AG09309 (cell line): ENCODE results near the gene NDUFS2.
"Not testable (repeated sequence)": the region's sequence is repeated elsewhere in the genome, so short reads cannot be mapped to it uniquely, and the experiment has no call there.

Experiments used
- DNase-seq: peaks from one replicate; pipeline ENCODE4 v3.0.0-alpha.2; 2010; ENCODE audit warnings: low read depth
- H3K4me3 ChIP-seq: 2 replicates; pipeline ENCODE4 v1.5.1; 2011; ENCODE audit warnings: mild to moderate bottlenecking, low read depth, low read length, moderate library complexity; ENCODE audit not compliant: control insufficient read depth
- TF ChIP-seq, protein P1 (sequence below): IDR thresholded peaks from 2 replicates; pipeline ENCODE4 v1.5.1; 2011; ENCODE audit warnings: mild to moderate bottlenecking, low read depth, low read length, inconsistent platforms; ENCODE audit not compliant: insufficient read depth, control insufficient read depth; ENCODE audit errors: missing control alignments

Gene NDUFS2

DNA sequence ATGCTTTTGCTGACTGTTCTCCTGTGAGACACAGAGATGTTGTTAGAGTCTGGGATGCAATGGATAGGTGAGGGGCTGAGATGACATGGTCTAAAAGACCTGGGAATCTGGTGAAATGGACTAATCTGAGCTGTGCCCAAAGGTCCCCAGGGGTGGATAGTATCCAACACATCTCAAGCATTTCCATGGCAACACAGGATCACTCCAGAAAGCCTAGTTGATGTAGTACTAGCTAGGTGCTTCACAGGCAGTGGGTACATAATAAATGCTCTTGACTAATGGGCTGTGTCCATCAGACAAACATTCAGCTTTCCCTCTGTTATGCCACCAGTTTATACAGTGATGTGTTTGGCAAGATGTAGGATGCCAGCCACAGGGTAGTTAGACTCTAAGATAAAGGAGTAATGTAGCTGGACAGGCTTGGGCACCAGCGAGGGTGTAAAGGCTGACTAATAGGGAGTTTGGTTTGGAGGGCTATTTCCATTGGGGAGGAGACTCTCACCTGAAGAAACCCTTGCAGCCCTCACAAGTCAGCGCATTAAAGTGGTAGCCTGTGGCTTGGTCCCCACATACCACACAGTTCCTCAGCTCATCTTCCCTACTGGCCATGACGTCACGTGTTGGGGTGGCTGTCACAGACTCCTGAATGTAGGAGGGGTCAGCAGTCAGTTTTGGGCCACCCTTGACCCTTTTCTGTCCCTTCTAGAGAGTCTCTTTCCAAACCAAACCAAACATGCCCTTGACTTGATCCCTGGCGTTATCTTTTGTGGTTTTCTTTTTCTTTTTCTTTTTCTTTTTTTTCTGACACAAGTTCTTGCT lies 34.0 kb downstream of the NDUFS2 start:
- no peak overlapping the region for H3K4me3 ChIP-seq
- no peak for DNase-seq
- TF ChIP-seq, protein P1, sequence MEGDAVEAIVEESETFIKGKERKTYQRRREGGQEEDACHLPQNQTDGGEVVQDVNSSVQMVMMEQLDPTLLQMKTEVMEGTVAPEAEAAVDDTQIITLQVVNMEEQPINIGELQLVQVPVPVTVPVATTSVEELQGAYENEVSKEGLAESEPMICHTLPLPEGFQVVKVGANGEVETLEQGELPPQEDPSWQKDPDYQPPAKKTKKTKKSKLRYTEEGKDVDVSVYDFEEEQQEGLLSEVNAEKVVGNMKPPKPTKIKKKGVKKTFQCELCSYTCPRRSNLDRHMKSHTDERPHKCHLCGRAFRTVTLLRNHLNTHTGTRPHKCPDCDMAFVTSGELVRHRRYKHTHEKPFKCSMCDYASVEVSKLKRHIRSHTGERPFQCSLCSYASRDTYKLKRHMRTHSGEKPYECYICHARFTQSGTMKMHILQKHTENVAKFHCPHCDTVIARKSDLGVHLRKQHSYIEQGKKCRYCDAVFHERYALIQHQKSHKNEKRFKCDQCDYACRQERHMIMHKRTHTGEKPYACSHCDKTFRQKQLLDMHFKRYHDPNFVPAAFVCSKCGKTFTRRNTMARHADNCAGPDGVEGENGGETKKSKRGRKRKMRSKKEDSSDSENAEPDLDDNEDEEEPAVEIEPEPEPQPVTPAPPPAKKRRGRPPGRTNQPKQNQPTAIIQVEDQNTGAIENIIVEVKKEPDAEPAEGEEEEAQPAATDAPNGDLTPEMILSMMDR: no peak

DNA sequence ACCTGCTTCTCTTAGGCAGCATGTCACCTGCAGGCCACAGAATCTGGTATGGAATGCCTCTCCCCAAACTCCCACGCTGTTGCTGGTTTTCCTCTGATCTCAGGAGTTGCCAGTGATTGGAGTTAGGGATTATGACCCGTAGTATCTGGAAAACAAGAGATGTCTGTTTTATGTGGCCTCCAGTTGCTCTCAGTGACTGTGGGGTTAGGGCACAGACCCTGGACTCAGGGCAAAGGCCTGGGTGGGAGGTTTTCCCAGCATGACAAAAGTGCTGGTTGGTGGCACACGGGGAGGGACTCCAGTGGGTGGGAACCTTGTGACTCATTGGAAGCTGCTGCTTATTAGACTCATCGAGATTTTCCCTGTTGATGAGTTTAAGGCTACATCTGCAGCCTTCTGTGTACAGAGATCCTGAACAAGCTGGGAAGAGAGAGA lies 35.9 kb downstream of the NDUFS2 start, which contains the start of gene NR1I3:
Gene NR1I3, minus strand, starts transcription at position 165 of the 435 bp plus-strand sequence. CDS start 1,638 bp downstream, outside the sequence.
- DNase-seq: no peak
- TF ChIP-seq, protein P1: no peak

DNA sequence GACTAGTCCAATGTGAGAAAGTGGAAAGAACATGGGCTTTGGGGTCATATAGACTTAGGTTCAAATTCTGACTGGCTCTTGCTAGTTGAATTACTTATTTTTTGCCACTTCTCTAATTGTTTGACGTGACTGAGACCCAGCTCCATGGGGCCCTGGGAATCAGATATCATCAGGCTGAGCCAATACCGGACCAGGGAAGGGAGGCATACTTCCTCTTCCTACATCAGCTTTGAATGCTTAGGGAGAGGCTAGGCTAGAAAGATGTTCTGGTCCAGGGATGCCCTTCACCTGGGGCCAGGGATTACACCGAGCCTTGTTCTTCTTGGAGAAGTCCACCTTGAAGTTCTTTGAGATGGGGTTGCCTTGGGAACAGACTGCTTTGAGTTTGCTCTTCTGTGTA lies 39.5 kb downstream of the NDUFS2 start:
- TF ChIP-seq, protein P1: no peak
- H3K4me3 ChIP-seq: no peak overlapping the region
- no peak for DNase-seq

More for the DNA sequence above, 35.9 kb downstream of the NDUFS2 start, which contains the start of gene NR1I3:
- H3K4me3 ChIP-seq: no peak within 1 kb of the TSS

DNA sequence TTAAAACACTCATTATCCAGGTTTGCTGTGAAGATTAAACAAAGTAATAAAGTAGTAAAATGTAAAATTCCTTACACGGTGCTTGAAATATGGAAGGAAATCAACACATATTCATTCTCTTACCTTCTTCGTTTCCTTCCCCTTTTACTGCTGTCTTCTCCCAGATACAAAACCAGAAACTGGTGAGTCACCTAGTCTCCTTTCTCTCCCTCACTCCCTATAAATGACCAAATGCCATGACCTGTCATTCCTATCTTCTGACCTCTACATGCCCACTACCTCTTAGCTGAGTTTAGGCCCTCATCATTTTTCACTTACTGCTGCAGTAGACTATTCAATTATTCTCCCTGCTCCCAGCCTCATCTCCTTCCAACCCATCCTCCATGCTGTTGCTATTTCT lies 40.1 kb downstream of the NDUFS2 start:
- H3K4me3 ChIP-seq: no peak overlapping the region
- DNase-seq: no peak
- TF ChIP-seq, protein P1: no peak

DNA sequence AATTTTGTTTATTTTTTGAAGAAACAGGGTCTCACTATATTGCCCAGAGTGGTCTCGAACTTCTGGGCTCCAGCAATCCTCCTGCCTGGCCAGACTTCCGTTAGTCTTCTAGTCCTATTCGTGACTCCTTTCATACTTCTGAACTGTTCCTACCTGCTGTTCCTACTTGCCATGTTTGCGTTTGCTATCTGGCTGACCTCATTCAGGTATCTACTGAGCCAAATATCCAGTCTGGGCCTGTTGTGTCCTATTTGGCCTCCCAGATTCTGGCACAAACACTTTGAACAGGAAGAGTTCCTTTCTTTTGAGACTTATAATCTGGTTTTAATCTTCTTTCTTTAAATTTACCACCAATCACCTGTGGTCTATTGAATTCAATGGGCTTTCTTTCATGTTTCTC lies 42.7 kb downstream of the NDUFS2 start:
- TF ChIP-seq, protein P1: no peak
- no peak for DNase-seq
- no peak overlapping the region for H3K4me3 ChIP-seq

DNA sequence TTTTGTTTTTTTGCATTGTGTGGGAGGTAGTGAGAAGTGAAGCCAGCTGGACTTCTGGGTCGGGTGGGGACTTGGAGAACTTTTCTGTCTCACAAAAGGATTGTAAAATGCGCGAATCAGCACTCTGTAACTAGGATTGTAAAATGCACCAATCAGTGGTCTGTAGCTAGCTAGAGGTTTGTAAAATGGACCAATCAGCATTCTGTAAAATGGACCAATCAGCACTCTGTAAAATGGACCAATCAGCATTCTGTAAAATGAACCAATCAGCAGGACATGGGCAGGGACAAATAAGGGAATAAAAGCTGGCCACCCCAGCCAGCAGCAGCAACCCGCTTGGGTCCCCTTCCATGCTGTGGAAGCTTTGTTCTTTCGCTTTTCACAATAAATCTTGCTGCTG lies 47.9 kb downstream of the NDUFS2 start:
- H3K4me3 ChIP-seq, DNase-seq: not testable (repeated sequence)

DNA sequence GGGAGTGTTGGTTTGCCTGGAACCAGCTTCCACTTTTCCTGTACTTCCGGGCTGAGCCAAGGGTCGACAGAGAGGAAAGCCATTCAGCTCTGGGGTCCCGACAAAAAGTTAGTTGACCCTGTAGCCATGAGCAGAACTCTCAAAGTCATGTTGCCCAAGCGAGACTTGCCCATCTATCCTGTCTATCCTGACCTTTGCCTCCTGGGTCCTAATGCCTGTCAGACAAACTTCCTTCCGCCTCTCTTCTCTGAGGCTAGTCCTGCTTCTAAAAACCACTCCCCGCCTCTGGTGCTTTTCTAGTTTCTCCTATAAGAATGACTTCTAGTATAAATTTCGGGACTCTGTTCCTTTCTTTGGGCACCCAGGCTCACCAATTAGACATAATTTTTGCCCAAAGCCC lies 48.7 kb downstream of the NDUFS2 start:
- TF ChIP-seq, protein P1: no peak
- no peak for DNase-seq
- H3K4me3 ChIP-seq: no peak overlapping the region
